Fibroblast of the aortic adventitia (primary cell): ENCODE results near the gene GALK2. TPM values are rescaled to one million over a fixed set of nuclear protein-coding genes. Genes with fewer than 3 reads are reported as not detected.

Source experiments
- DNase-seq: peaks from one replicate; pipeline ENCODE4 v3.0.0-alpha.2; 2010; ENCODE audit warnings: low read depth
- H3K4me3 ChIP-seq: 2 replicates; pipeline ENCODE4 v1.5.1; 2011; ENCODE audit warnings: low read depth, mild to moderate bottlenecking, control low read depth, low read length, moderate library complexity
- CTCF ChIP-seq: IDR thresholded peaks from 2 replicates; pipeline ENCODE4 v1.5.1; 2011; ENCODE audit warnings: mild to moderate bottlenecking, low read length, control low read depth, inconsistent platforms; ENCODE audit not compliant: insufficient read depth
- total RNA-seq: library from RNA; depleted of rRNA; stranded (reverse); fragments of >200 nt; gene quantifications from 2 replicates; pipeline ENCODE4 v1.2.3, GENCODE V29; 2012; ENCODE audit warnings: low replicate concordance

The GALK2 gene
- total RNA-seq, 1 donor: 30.9 TPM

GRCh38 chr15:49323207-49323606 lies 153.2 kb downstream of the GALK2 start:
- no peak for DNase-seq
- no peak for TF ChIP-seq CTCF
- H3K4me3 ChIP-seq: no peak overlapping the region

- no peak for TF ChIP-seq CTCF
- DNase-seq: no peak
- no peak overlapping the region for H3K4me3 ChIP-seq
Observed at GRCh38 chr15:49327927-49328326, 157.9 kb downstream of the GALK2 start.

GRCh38 chr15:49328941-49329340 lies 158.9 kb downstream of the GALK2 start:
- no peak for TF ChIP-seq CTCF
- H3K4me3 ChIP-seq: no peak overlapping the region
- DNase-seq: no peak

- no peak overlapping the region for H3K4me3 ChIP-seq
- DNase-seq: no peak
- TF ChIP-seq CTCF: no peak
Observed at GRCh38 chr15:49330166-49330565, 160.1 kb downstream of the GALK2 start.

GRCh38 chr15:49331442-49331841 lies 161.4 kb downstream of the GALK2 start:
- no peak for TF ChIP-seq CTCF
- no peak overlapping the region for H3K4me3 ChIP-seq
- no peak for DNase-seq

- DNase-seq: no peak
- no peak overlapping the region for H3K4me3 ChIP-seq
- no peak for TF ChIP-seq CTCF
Observed at GRCh38 chr15:49331951-49332350, 161.9 kb downstream of the GALK2 start.

GRCh38 chr15:49339656-49340055 lies 169.6 kb downstream of the GALK2 start:
- no peak for TF ChIP-seq CTCF
- H3K4me3 ChIP-seq: no peak overlapping the region
- no peak for DNase-seq
